Suprapubic skin (tissue), 3 donors: ENCODE data around the gene PCNX1.

Source experiments
- EP300 ChIP-seq: sonication (generic); formaldehyde crosslinking; IDR thresholded peaks from one replicate; pipeline ENCODE4 v1.6.1; 2017; ENCODE audit warnings: antibody characterized with exemption
- POLR2A ChIP-seq, 2 donors: fragments of 450-650 bp; IDR thresholded peaks; one replicate each; pipeline ENCODE4 v1.6.1; 2017; ENCODE audit warnings: antibody characterized with exemption in 2 of 2, mild to moderate bottlenecking in 2 of 2, moderate library complexity in 2 of 2
- TF ChIP-seq, protein P1 (sequence below), 2 donors: fragments of 200-600 bp in 1 of 2; fragments of 450-650 bp in 1 of 2; sonication (generic) in 1 of 2; IDR thresholded peaks; one replicate each; pipeline ENCODE4 v1.5.1; 2016 to 2019; ENCODE audit warnings: antibody characterized with exemption in 2 of 2, mild to moderate bottlenecking in 1 of 2, moderate library complexity in 1 of 2

DNA sequence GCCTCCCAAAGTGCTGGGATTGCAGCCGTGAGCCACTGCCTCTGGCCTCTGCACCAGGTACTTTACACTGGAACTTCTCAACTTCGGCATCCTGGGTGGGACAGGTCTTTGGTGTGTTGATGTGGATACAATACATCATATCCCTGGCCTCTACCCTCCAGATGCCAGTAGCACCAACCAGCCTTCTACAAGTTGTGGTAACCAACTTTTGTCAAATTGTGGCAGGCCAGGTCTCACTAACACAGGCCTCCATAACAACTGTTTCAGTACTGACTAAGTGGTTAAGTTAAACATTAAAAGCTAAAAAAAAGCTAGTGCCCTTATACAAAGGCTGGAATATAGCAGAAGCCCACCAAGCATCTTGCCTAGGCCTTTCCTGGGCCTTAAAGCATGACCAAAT lies 232.9 kb downstream of the PCNX1 start:
- TF ChIP-seq POLR2A (IDR thresholded peaks at IDR 0.05) (no peak), EP300 (no peak)
- TF ChIP-seq, protein P1, sequence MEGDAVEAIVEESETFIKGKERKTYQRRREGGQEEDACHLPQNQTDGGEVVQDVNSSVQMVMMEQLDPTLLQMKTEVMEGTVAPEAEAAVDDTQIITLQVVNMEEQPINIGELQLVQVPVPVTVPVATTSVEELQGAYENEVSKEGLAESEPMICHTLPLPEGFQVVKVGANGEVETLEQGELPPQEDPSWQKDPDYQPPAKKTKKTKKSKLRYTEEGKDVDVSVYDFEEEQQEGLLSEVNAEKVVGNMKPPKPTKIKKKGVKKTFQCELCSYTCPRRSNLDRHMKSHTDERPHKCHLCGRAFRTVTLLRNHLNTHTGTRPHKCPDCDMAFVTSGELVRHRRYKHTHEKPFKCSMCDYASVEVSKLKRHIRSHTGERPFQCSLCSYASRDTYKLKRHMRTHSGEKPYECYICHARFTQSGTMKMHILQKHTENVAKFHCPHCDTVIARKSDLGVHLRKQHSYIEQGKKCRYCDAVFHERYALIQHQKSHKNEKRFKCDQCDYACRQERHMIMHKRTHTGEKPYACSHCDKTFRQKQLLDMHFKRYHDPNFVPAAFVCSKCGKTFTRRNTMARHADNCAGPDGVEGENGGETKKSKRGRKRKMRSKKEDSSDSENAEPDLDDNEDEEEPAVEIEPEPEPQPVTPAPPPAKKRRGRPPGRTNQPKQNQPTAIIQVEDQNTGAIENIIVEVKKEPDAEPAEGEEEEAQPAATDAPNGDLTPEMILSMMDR (IDR thresholded peaks at IDR 0.05), result no peak
